AG20443 (cell line): ENCODE results near the gene SLC9B1.
A peak's percentile ranks its signal among the peaks of the same experiment; 100 is the strongest.
"Not testable (repeated sequence)": the region's sequence is repeated elsewhere in the genome, so short reads cannot be mapped to it uniquely, and the experiment has no call there.

Experiments used
- DNase-seq: peaks from one replicate; pipeline ENCODE4 v3.0.0; 2012; ENCODE audit warnings: low spot score, mixed read lengths

SLC9B1 gene

GRCh38 chr4:102878349-102878748 lies 141.2 kb downstream of the SLC9B1 start:
- not testable (repeated sequence) for DNase-seq

GRCh38 chr4:102877477-102878106 lies 141.9 kb downstream of the SLC9B1 start:
- not testable (repeated sequence) for DNase-seq

DNA sequence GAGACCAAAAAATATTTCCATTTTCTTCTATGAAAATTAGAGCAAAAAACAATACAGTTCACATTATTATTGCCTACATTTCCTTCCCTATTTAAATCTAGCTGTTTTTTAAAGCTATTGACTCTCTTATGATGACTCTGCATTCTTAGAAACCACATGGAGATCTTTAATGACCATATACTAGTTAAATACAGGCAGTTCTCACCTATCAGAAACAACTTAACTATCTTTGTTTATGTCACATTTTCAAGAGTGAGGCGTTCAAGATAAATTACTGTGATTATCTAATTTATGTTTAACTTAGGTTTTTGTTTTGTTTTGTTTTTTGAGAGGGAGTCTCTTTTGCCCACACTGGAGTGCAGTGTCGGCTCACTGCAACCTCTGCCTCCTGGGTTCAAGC lies 147.7 kb downstream of the SLC9B1 start:
- DNase-seq, result no peak

DNA sequence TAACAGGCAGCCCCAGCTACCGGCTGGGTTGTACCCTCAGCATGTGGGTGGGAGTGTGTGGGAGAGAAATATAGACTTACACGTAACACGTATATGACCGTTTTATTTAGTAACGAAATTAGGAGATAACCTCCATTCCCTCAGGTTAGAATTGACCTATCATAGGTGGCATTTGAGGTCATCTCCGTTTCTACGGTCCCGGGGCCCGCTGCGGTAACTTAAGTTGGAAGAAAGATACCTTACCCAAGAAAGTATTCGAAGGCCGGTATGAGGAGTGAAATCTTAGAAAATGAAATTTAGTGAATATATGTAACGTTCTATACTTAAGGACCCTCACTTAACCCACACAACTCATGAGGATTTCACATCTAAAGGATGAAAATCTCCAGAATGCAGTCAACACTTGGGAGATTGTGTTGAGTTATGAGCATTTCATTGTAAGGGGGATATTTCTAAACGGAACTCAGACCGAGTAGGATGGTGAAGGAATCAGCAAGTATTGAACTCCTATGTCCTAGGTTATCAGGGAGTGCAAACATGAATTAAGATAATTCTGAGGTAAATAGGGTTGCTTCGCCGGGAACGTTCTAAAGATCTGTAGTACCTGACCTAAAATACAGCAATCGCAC lies 149.8 kb downstream of the SLC9B1 start:
- DNase-seq, result no peak

GRCh38 chr4:102868781-102869568 lies 150.5 kb downstream of the SLC9B1 start, which contains the start of gene CISD2:
TSS of gene CISD2 (plus strand) at chr4:102868992. CDS start at chr4:102869085, 93 bp downstream.
- DNase-seq, result peak; percentile 98

- DNase-seq, result no peak
Observed at GRCh38 chr4:102868153-102868780, 151.2 kb downstream of the SLC9B1 start.

GRCh38 chr4:102867278-102868152 lies 152.0 kb downstream of the SLC9B1 start:
- DNase-seq, result no peak

- DNase-seq, result not testable (repeated sequence)
Observed at GRCh38 chr4:102865327-102865726, 154.2 kb downstream of the SLC9B1 start.

- DNase-seq, result no peak
Observed at GRCh38 chr4:102862747-102863146, 156.8 kb downstream of the SLC9B1 start.

GRCh38 chr4:102862016-102862415 lies 157.5 kb downstream of the SLC9B1 start:
- DNase-seq, result no peak

GRCh38 chr4:102860611-102861324 lies 158.7 kb downstream of the SLC9B1 start:
- no peak for DNase-seq

GRCh38 chr4:102858828-102859464 lies 160.6 kb downstream of the SLC9B1 start:
- DNase-seq, result no peak
